Stimulated activated CD4-positive, alpha-beta T cell treated with anti-CD3 and anti-CD28 coated beads, Interleukin-1b, Interleukin-23, amount 100 ng/mL, for 48 hours (primary cell): ENCODE data around the gene EYS.

Source experiments
- DNase-seq: peaks from one replicate; pipeline ENCODE4 v3.0.0-alpha.2; 2020

The EYS gene

GRCh38 chr6:64703922-64704321, 1003.1 kb downstream of the EYS start:
- DNase-seq = no peak

GRCh38 chr6:64696053-64696452, 1011.0 kb downstream of the EYS start:
- DNase-seq = no peak

GRCh38 chr6:64694356-64694755, 1012.7 kb downstream of the EYS start:
- no peak for DNase-seq

GRCh38 chr6:64691064-64691463, 1016.0 kb downstream of the EYS start:
- DNase-seq = no peak

- DNase-seq = no peak
Measured at GRCh38 chr6:64685401-64685800, 1021.6 kb downstream of the EYS start.

- DNase-seq = no peak
Measured at GRCh38 chr6:64683682-64684081, 1023.3 kb downstream of the EYS start.

- DNase-seq = no peak
Measured at GRCh38 chr6:64681416-64682160, 1025.4 kb downstream of the EYS start.

- no peak for DNase-seq
Measured at GRCh38 chr6:64680446-64680845, 1026.6 kb downstream of the EYS start.

GRCh38 chr6:64679416-64679815, 1027.6 kb downstream of the EYS start:
- DNase-seq = no peak

GRCh38 chr6:64672651-64673050, 1034.4 kb downstream of the EYS start:
- no peak for DNase-seq

- DNase-seq = no peak
Measured at GRCh38 chr6:64672131-64672530, 1034.9 kb downstream of the EYS start.

- no peak for DNase-seq
Measured at GRCh38 chr6:64665137-64665536, 1041.9 kb downstream of the EYS start.

- no peak for DNase-seq
Measured at GRCh38 chr6:64664480-64664879, 1042.5 kb downstream of the EYS start.

- no peak for DNase-seq
Measured at GRCh38 chr6:64644024-64644423, 1063.0 kb downstream of the EYS start.

- DNase-seq = no peak
Measured at GRCh38 chr6:64630901-64631300, 1076.1 kb downstream of the EYS start.

GRCh38 chr6:64622944-64623343, 1084.1 kb downstream of the EYS start:
- DNase-seq = no peak

GRCh38 chr6:64602993-64603392, 1104.0 kb downstream of the EYS start:
- no peak for DNase-seq

- DNase-seq = no peak
Measured at GRCh38 chr6:64591676-64592036, 1115.4 kb downstream of the EYS start.

- no peak for DNase-seq
Measured at GRCh38 chr6:64590965-64591675, 1115.9 kb downstream of the EYS start.

- DNase-seq = no peak
Measured at GRCh38 chr6:64589961-64590360, 1117.1 kb downstream of the EYS start.

GRCh38 chr6:64580346-64580745, 1126.7 kb downstream of the EYS start:
- no peak for DNase-seq

- DNase-seq = no peak
Measured at GRCh38 chr6:64553249-64553786, 1153.7 kb downstream of the EYS start.

GRCh38 chr6:64547594-64548268, 1159.3 kb downstream of the EYS start:
- no peak for DNase-seq

GRCh38 chr6:64539917-64540316, 1167.1 kb downstream of the EYS start:
- no peak for DNase-seq
